Hippocampal formation (tissue), 2 donors: ENCODE measurements around the gene TLL1.

Experiments
- DNase-seq, 2 donors: peaks; one replicate each; lab custom pipeline; 2025; lab: John Stamatoyannopoulos, UW

TLL1 gene

GRCh38 chr4:165894159-165894558, 21.1 kb downstream of the TLL1 start:
- no peak for DNase-seq

- DNase-seq, result no peak
Measured at GRCh38 chr4:165905405-165906027, 32.5 kb downstream of the TLL1 start.

GRCh38 chr4:165906272-165906671, 33.2 kb downstream of the TLL1 start:
- no peak for DNase-seq

- no peak for DNase-seq
Measured at GRCh38 chr4:165909947-165910346, 36.9 kb downstream of the TLL1 start.

GRCh38 chr4:165915215-165915614, 42.2 kb downstream of the TLL1 start:
- no peak for DNase-seq

GRCh38 chr4:165921546-165921945, 48.5 kb downstream of the TLL1 start:
- no peak for DNase-seq

- DNase-seq, result no peak
Measured at GRCh38 chr4:165922747-165923146, 49.7 kb downstream of the TLL1 start.

GRCh38 chr4:165926307-165926706, 53.3 kb downstream of the TLL1 start:
- no peak for DNase-seq

GRCh38 chr4:165927366-165927765, 54.3 kb downstream of the TLL1 start:
- DNase-seq, result no peak

- no peak for DNase-seq
Measured at GRCh38 chr4:165927815-165928214, 54.8 kb downstream of the TLL1 start.

GRCh38 chr4:165928601-165929000, 55.6 kb downstream of the TLL1 start:
- no peak for DNase-seq

- DNase-seq, result no peak
Measured at GRCh38 chr4:165929662-165930061, 56.6 kb downstream of the TLL1 start.

GRCh38 chr4:165931741-165932140, 58.7 kb downstream of the TLL1 start:
- no peak for DNase-seq

GRCh38 chr4:165944900-165945299, 71.9 kb downstream of the TLL1 start:
- DNase-seq, result no peak

GRCh38 chr4:165945991-165946390, 73.0 kb downstream of the TLL1 start:
- DNase-seq, result no peak

GRCh38 chr4:165947019-165947418, 74.0 kb downstream of the TLL1 start:
- DNase-seq, result no peak

- DNase-seq, result no peak
Measured at GRCh38 chr4:165953181-165953580, 80.1 kb downstream of the TLL1 start.

- DNase-seq, result no peak
Measured at GRCh38 chr4:165963621-165964020, 90.6 kb downstream of the TLL1 start.

GRCh38 chr4:165964591-165964990, 91.6 kb downstream of the TLL1 start:
- DNase-seq, result no peak

- DNase-seq, result no peak
Measured at GRCh38 chr4:165965503-165965902, 92.5 kb downstream of the TLL1 start.

- DNase-seq, result no peak
Measured at GRCh38 chr4:165966833-165967232, 93.8 kb downstream of the TLL1 start.

- no peak for DNase-seq
Measured at GRCh38 chr4:165967486-165967885, 94.4 kb downstream of the TLL1 start.

GRCh38 chr4:165970703-165971420, 97.8 kb downstream of the TLL1 start:
- DNase-seq, result no peak

- DNase-seq, result no peak
Measured at GRCh38 chr4:165971446-165971845, 98.4 kb downstream of the TLL1 start.
